Right lobe of liver (tissue), 6 donors: Measurements from ENCODE around the gene TOM1. TPM values are rescaled to one million over a fixed set of nuclear protein-coding genes. Genes with fewer than 3 reads are reported as not detected.

ENCODE experiments used
- ATAC-seq, 4 donors: fragments of 200-7000 bp; cut with Tn5 transposase; one replicate each; pipeline ENCODE4 v1.9.1; 2020; ENCODE audit warnings: mild to moderate bottlenecking in 4 of 4, moderate library complexity in 4 of 4
- DNase-seq, 3 donors: peaks; one replicate each; pipeline ENCODE4 v3.0.0-alpha.2; 2020
- H3K27ac ChIP-seq, 3 donors: fragments of 200-600 bp; one replicate each; pipeline ENCODE4 v1.8.0; 2022
- H3K27me3 ChIP-seq, 2 donors: fragments of 200-600 bp; one replicate each; pipeline ENCODE4 v1.8.0; 2022
- H3K36me3 ChIP-seq, 4 donors: fragments of 200-600 bp; sonication (generic) in 1 of 4; one replicate each; pipeline versions ENCODE4 v1.5.1 to v1.8.0; 2017 to 2022; ENCODE audit warnings: control low read depth in 1 of 4
- H3K4me1 ChIP-seq, 4 donors: fragments of 200-600 bp; sonication (generic) in 1 of 4; one replicate each; pipeline versions ENCODE4 v1.5.1 to v1.8.0; 2017 to 2022; ENCODE audit warnings: control low read depth in 1 of 4
- H3K4me3 ChIP-seq, 3 donors: fragments of 200-600 bp; one replicate each; pipeline ENCODE4 v1.8.0; 2022
- H3K9me3 ChIP-seq, 4 donors: fragments of 200-600 bp; sonication (generic) in 1 of 4; one replicate each; pipeline versions ENCODE4 v1.5.1 to v1.8.0; 2017 to 2022; ENCODE audit warnings: control low read depth in 1 of 4
- CTCF ChIP-seq, 4 donors: fragments of 200-600 bp in 3 of 4; fragments of 450-650 bp in 1 of 4; IDR thresholded peaks; one replicate each; pipeline versions ENCODE4 v1.5.1 to v1.8.0; 2016 to 2022; ENCODE audit warnings: antibody characterized with exemption in 4 of 4, mild to moderate bottlenecking in 2 of 4
- POLR2A ChIP-seq: fragments of 450-650 bp; IDR thresholded peaks from one replicate; pipeline ENCODE4 v1.6.1; 2017; ENCODE audit warnings: antibody characterized with exemption, mild to moderate bottlenecking
- WGBS: methylation state at CpG from one replicate; pipeline ENCODE4 v1.1.6; 2018; ENCODE audit warnings: low coverage, low lambda C conversion rate; ENCODE audit not compliant: insufficient coverage; ENCODE audit errors: missing lambda C conversion rate; 5-methylcytosine and 5-hydroxymethylcytosine counted together
- intact Hi-C, 2 donors: fragments of 100-400 bp; cut with DNase I; formaldehyde crosslinking; loops; one replicate each; pipeline versions ENCODE4 v1.11.2 to v1.14.1; 2022
- total RNA-seq, 6 experiments: library from RNA; depleted of rRNA in 2 of 6; stranded (reverse); fragments of >200 nt in 2 of 6; fragmentation: NEBNext Ultra II Directional in 3 of 6; extraction: Animal tissue kit (Norgen Biotek cat#: 25700) in 3 of 6; gene quantifications; one replicate each; pipeline versions ENCODE4 v1.1.0 to v1.2.4, GENCODE V29; 2016 to 2023
- donor health status: DM: no; HTN: yes; CAD: no.
- donor health status: DM: no; HTN: no; CAD: no.
- donor health status: DM: no; HTN: no; CAD: no.
- donor health status: DM: no; HTN: yes; CAD: no.
- donor health status: DM: no; HTN: yes; CAD: no.

The TOM1 gene
- total RNA-seq, 6 experiments from 2014 or later, result 45.0 to 124 (median 54.0) TPM

GRCh38 chr22:35323305-35323704 lies 23.6 kb downstream of the TOM1 start:
- Histone ChIP-seq H3K27ac (no peak overlapping the region), H3K4me1 (peaks cover 0 to 16% (median 4%) of the 10 kb centered on the region in 4 donors), H3K36me3 (peaks cover 0 to 74% (median 35%) of the 10 kb centered on the region in 4 donors), H3K9me3 (no peaks in the 10 kb centered on the region), H3K27me3 (no peaks in the 10 kb centered on the region), H3K4me3 (no peak overlapping the region)
- WGBS, result 100% methylated on average over 2 of the region's 11 CpGs
- DNase-seq, result no peak
- intact Hi-C loops, result no loop called here
- ATAC-seq, result no peak
- TF ChIP-seq POLR2A, result no peak
- no peak for TF ChIP-seq CTCF (IDR thresholded peaks at IDR 0.05)

GRCh38 chr22:35324067-35324466 lies 24.4 kb downstream of the TOM1 start:
- Histone ChIP-seq H3K27ac (no peak overlapping the region), H3K4me1 (peaks cover 0 to 21% (median 9%) of the 10 kb centered on the region in 4 donors), H3K27me3 (no peaks in the 10 kb centered on the region), H3K36me3 (peaks cover 0 to 67% (median 34%) of the 10 kb centered on the region in 4 donors), H3K9me3 (no peaks in the 10 kb centered on the region), H3K4me3 (no peak overlapping the region)
- ATAC-seq (no peak), DNase-seq (no peak)
- TF ChIP-seq POLR2A (no peak), CTCF (IDR thresholded peaks at IDR 0.05) (no peak)
- intact Hi-C loops, result no loop called here
- 50% methylated on average over 1 of the region's 5 CpGs for WGBS

- H3K36me3 ChIP-seq, result peaks cover 0 to 60% (median 34%) of the 10 kb centered on the region in 4 donors
- no peak overlapping the region for H3K4me3 ChIP-seq
- intact Hi-C loops, result no loop called here
- TF ChIP-seq CTCF (IDR thresholded peaks at IDR 0.05) (no peak), POLR2A (no peak)
- no peaks in the 10 kb centered on the region for H3K9me3 ChIP-seq
- no peaks in the 10 kb centered on the region for H3K27me3 ChIP-seq
- no peak overlapping the region for H3K27ac ChIP-seq
- no peak for DNase-seq
- no peak for ATAC-seq
- WGBS, result 80% methylated on average over 2 of the region's 4 CpGs
- H3K4me1 ChIP-seq, result peaks cover 0 to 28% (median 11%) of the 10 kb centered on the region in 4 donors
Measured at GRCh38 chr22:35324762-35325161, 25.1 kb downstream of the TOM1 start.

- Histone ChIP-seq H3K4me3 (no peak overlapping the region), H3K9me3 (no peaks in the 10 kb centered on the region), H3K36me3 (peaks cover 0 to 55% (median 34%) of the 10 kb centered on the region in 4 donors), H3K27ac (no peak overlapping the region), H3K4me1 (peaks cover 0 to 33% (median 13%) of the 10 kb centered on the region in 4 donors), H3K27me3 (no peaks in the 10 kb centered on the region)
- ATAC-seq (no peak), DNase-seq (no peak)
- no peak for TF ChIP-seq POLR2A
- TF ChIP-seq CTCF (IDR thresholded peaks at IDR 0.05), result no peak
- intact Hi-C loops, result no loop called here
- WGBS, result 80% methylated on average over 5 of the region's 5 CpGs
Measured at GRCh38 chr22:35325209-35325608, 25.5 kb downstream of the TOM1 start.
